22Rv1 (cell line): ENCODE results near the gene FSD2.

ENCODE experiments used
- CTCF ChIP-seq: fragments of 450-650 bp; IDR thresholded peaks from 2 replicates; pipeline ENCODE4 v1.5.1; 2017; ENCODE audit warnings: mild to moderate bottlenecking
- ZFX ChIP-seq: fragments of 450-650 bp; IDR thresholded peaks from 2 replicates; pipeline ENCODE4 v1.6.1; 2017; ENCODE audit warnings: antibody characterized with exemption, borderline replicate concordance

- TF ChIP-seq CTCF = no peak
- TF ChIP-seq ZFX = no peak
Measured at GRCh38 chr15:82807920-82808633, 2.2 kb upstream of the FSD2 start.
